Measurements from ENCODE around the gene ROBO1. TPM values are rescaled to one million over a fixed set of nuclear protein-coding genes. Genes with fewer than 3 reads are reported as not detected.

The ROBO1 gene
- total and polyA plus RNA-seq, 2 of the 8 experiments (the other 6 are each of a cell fraction or from before 2014, with no cell fraction given): 51.4 to 91.0 TPM

GRCh38 chr3:78736863-78737262 lies 1030.9 kb downstream of the ROBO1 start (continued):
- no peak for TF ChIP-seq USF2 (IDR thresholded peaks at IDR 0.05; ENCODE audit: low read length)
